GM18520 (cell line): ENCODE measurements around the gene DPH5.
"Not testable (repeated sequence)": the region's sequence is repeated elsewhere in the genome, so short reads cannot be mapped to it uniquely, and the experiment has no call there.

Source experiments
- ATAC-seq: cut with Tn5 transposase; IDR thresholded peaks from one replicate; pipeline ENCODE4 v1.9.1; 2021; ENCODE audit not compliant: unreplicated experiment

DPH5 gene

DNA sequence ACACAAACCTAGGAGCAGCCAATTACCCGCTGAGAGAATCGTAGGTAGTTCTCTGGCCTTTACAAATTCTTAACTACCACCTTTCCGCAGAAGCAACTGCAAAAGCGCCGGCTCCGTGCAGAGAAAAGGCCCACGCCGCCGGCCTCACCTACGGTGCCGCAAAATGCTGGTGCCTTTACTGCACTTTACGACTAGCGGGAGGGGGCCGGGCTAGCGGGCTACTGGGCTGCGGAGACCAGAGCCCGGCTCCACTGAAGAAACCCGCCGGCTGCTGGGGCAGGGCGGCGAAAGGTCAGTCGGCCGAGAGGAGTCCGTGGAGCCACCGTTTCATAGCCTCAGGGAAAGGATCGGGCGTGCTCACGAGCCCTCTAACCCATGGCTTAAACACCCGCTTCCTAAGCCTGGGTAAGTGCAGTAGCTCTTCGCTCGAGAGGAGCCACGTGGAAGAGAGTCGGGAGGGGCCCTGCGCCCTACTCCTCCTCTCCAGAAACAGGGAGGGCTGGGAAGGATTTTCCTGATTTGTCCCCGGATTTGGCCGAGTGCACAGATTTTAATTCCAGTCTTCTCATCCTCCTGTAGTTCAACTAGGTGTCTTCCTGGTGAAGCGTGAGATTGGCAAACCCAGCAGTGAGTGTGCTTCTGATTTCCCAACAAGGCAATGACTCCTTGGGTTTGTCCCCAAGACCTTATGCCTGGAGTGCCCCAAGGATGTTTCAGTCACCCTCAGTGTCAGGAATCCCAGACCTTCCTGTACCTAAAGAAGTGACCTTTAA is at the start of gene DPH5:
DPH5 (minus strand) TSS at position 128 of the 773 bp plus-strand sequence. CDS start 341 bp downstream, outside the sequence.
- ATAC-seq: peak; percentile 77

DNA sequence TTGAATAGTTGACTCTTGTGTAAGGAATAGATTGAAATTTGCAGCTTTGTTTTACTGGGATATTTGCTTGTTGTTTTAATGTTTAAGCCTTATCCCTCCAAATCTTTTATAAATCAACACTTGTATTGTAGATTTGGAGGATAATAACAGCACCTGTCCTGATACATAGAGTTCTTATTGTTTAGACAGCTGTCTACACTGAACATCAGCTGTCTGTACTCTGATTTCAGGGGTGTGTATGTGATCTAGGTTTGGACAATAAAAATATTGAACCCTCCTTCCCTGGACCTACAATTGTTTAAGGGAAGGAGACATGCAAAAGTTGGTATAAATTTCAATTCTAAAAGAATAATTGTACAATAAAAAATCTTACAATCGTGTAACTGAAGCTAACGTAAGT is 48.3 kb upstream of the DPH5 start:
- ATAC-seq: no peak

GRCh38 chr1:101071470-101071891 is 45.9 kb upstream of the DPH5 start:
- ATAC-seq: no peak

DNA sequence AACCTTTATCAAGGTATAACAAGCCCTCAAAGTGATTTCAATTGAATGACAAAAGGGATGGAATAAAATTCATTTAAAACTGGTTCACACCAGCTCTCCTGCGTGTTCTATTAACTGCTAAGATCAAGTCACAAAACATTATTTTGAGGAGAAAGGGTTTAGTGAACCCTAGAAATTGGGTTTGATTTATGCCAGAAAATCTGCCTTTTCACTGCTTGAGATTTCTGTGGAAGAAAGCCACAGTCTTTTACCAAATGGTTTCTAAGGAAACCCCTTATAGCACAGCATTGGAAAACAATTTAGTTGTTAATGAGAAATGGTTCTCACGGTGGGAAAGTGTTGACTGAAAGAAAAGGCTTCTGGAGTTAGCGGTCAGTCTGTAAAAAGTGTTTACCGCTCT is 43.6 kb upstream of the DPH5 start:
- ATAC-seq: no peak

GRCh38 chr1:101066937-101067335 is 41.4 kb upstream of the DPH5 start:
- ATAC-seq: not testable (repeated sequence)

DNA sequence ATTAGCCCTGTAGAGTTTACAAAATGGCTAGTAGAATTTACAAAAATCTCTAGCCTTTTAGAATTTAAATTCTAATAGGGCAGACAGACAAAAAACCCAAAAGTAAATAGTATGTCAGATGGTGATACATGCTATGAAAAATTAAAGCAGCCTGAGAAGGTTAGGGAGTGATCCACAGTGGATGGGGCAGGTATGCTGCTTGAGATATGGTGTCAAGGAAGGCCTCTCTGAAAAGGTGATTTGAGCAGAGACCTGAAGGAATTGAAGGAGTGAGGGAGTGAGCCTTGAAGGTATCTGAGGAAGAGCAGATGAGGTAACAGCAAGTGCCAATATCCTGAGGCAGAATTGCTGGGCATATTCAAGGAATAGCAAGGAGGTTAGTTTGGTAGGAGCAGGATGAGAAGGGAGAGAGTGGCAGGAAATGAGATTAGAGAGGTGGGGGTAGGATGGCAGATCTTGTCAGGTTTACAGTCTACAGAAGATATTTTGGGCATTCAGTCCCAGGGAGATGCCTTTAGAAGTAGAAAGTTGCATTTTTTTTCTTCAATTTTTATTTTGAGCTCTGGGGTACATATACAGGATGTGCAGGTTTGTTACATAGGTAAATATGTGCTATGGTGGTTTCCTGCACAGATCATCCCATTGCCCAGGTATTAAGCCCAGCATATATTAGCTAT is 40.8 kb upstream of the DPH5 start:
- no peak for ATAC-seq

DNA sequence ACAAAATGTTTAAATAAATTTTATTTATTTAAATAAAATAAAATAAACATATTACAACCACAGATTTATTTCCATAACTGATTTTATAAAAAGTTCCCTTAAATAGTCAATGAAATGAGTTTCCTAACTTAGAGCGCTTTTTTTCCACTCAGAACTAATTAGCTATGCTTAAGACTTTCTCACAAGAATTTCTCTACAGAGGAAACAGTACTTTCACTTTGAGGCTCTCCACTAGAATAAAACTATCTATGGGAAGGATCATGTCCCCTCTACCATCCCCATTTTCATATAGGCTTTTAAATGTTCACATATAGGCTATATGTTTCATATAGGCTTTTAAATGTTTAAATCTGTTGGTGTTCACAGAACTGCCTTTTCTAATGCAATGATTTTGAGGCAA is 40.0 kb upstream of the DPH5 start:
- no peak for ATAC-seq

- no peak for ATAC-seq
Measured at GRCh38 chr1:101064697-101065096, 39.1 kb upstream of the DPH5 start.

DNA sequence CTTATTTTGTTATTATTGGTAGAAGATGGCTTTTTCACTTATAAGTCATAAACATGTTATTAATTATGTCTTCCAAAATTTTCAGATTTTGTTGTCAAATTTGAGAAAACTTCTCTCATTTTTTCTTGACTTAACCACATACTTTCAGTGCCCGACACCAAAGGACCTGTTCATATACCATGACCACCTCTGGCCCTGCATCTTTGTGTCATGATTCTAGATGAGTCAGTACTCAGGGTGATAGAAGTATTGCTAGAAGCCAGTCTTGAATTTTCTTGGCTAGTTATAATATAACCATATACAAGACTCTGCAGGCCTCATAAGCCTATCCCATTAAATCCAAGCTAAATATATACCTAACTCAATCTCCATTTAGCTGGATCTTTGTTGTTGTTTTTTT is 35.4 kb upstream of the DPH5 start:
- peak; percentile 46 for ATAC-seq

DNA sequence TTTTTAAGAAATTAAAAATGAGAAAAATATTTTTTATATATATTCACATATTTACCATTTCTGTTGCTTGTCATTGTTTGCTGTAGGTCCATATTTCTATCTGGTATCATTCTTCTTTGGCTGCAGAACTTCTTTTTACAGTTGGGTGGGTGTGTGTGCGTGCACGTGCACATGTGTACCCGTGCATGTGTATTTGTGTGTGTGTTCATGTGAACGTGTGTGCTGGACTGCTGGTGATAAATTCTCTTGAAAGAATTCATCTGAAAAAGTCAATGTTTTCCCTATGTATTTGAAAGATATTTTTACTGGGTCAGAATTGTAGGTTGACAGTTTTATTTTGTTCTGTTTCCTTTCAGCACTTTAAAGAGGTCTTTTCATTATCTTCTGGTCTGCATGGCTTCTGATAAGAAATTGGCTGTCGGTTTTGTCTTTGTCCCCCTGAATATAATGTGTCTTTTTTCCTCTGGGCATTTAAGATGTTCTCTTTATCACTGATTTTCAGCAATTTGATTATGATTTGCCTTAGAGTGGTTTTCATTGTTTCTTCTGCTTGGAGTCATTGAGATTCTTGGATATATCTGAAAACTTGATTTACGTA is 34.5 kb upstream of the DPH5 start:
- no peak for ATAC-seq

DNA sequence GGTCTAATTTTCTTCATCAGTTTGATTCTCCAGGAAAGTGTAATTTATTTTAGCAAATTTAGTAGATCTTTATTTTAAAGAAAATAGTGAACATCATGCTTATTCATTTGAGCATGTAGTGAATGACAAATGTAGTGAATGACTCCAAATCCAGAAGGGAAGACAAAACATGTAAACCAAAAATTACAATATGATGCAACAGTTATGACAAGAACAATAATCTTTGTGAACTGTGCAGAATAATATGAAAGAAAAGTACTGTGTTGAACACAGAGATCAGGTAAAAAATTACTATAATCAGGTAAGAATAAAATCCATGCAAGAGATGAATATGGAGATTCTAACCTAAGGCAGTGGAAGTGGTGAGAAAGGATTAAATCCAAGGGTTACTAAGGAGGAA is 30.0 kb upstream of the DPH5 start:
- no peak for ATAC-seq

DNA sequence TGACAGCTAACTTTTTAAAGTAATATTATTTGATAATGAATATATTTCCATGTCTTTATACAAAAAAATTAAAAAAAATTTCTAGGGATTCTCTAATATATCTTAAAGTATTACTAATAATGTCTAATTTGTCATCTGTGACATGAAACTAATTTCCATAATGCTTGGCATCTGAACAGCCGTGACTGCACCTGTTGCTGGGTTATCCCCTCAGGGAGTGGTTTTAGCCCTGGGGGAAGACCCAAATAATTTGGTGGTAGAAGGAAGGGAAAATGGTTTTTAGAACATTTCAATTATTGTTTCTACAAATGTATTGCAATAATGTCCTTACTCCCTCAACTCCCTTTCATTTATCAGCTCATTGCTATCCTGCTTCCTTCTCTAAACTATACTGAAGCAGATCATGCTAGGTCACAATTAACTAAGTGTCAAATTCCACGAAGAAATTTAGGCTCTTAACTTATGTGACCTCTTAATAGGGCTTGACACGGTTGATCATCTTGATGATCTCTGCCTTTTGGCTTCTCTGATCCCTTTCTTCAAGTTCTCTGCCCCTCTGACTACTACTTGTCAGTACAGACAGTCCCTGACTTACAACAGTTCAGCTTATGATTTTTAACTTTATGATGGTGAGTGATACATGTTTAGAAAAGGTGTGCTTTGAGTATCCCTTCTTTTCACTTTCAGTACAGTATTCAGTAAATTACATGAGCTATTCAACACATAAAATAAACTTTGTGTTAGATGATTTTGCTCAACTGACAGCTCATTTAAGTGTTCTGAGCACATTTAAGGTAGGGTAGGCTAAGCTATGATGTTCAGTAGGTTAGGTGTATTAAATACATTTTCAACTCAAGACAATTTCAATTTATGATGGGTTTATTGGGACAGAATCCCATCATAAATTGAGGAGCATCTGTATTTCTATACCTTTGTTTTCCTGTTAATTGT is 26.4 kb upstream of the DPH5 start:
- ATAC-seq: peak; percentile 86

GRCh38 chr1:101050869-101051268 is 25.3 kb upstream of the DPH5 start:
- ATAC-seq: no peak

DNA sequence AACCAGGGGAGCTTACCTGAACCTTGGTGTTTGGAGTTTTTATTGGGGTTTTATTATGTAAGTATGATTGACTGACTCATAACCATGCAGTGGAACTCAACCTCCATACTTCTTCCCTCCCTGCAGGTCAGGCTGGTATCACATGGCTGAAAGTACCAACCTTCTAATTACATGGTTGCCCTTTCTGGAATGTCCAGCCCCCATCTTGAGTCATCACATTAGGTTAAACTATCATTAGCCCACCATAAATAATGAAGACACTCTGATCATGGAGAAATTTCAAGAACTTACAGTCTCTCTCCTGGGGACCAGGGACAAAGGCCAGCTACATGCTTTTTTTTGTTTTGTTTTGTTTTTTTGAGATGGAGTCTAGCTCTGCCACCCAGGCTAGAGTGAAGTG is 19.2 kb upstream of the DPH5 start:
- ATAC-seq: no peak

- no peak for ATAC-seq
Measured at GRCh38 chr1:101044259-101044658, 18.7 kb upstream of the DPH5 start.

DNA sequence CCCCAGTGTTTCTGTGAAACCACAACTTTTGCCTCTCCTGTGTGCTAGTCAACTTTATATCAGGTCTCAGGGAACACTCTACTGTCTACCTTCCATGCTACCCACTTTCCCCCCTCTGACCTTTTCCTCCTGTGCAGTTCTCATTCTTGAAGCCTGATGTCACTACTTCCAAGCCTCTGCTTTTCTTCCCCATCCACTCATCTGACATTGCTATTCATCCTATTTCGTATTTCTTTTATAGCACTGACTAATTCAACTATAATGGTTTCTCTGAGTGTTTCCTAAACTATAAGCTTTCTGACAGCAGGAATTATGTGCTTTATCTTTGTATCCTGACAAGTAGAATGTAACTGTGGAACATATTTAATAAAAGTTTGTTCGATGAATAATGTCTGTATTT is 18.2 kb upstream of the DPH5 start:
- no peak for ATAC-seq

DNA sequence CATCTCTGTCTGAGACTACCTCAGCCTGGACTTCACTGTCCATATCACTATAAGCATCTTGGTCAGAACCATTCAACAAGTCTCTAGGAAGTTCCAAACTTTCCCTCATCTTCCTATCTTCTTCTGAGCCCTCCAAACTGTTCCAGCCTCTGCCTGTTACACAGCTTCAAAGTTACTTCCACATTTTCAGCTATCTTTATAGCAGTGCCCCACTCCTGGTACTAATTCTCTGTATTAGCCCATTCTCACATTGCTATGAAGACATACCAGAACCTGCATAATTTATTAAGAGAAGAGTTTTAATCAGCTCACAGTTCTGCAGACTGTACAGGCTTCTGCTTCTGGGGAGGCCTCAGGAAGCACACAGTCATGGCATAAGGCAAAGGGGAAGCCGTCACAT is 15.7 kb upstream of the DPH5 start:
- no peak for ATAC-seq

DNA sequence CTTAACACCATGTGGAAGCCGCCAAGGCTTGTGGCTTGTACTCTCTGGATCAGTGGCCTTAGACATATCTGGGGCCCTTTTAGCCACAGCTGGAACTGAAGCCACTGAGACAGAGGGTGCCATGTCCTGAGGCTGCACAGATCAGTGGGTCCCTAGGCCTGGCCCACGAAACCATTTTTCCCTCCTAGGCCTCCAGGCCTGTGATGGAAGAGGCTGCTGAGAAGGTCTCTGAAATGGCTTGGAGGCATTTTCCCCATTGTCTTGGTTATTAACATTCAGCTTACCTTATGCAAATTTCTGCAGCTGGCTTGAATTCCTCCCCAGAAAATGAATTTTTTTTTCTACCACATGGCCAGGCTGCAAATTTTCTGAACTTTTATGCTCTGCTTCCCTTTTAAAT is 15.1 kb upstream of the DPH5 start:
- no peak for ATAC-seq

GRCh38 chr1:101039245-101039644 is 13.7 kb upstream of the DPH5 start:
- ATAC-seq: no peak

DNA sequence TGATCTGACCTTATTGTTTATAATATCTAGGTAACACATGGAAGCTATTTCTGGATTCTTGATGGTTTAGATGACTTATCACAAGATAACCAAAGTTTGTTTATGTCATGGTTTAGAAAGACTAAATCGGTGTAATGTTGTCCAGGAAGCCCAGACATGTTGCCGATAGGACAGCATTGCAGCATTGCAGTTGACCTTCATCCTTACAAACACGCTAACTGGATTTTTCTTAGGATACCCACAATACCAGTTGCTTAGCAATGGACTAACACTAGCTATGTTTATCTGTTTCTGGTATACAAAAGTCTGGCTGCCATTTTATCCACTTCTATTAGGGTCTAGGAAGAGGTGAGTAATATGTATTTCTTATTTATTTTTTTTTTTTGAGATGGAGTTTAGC is 11.7 kb upstream of the DPH5 start:
- ATAC-seq: no peak

GRCh38 chr1:101033017-101033416 is 7.4 kb upstream of the DPH5 start:
- ATAC-seq: no peak
